Myocyte (in vitro differentiated cells): ENCODE measurements around the gene SNTG2. TPM values are rescaled to one million over a fixed set of nuclear protein-coding genes. Genes with fewer than 3 reads are reported as not detected.

Experiments used
- DNase-seq: peaks from one replicate; pipeline ENCODE4 v3.0.0-alpha.2; 2012; ENCODE audit warnings: low read depth
- total RNA-seq: library from RNA; depleted of rRNA; stranded (reverse); fragments of >200 nt; gene quantifications from 2 replicates; pipeline ENCODE4 v1.2.3, GENCODE V29; 2014

The SNTG2 gene
- total RNA-seq, 1 donor from 2014 or later, result not detected

GRCh38 chr2:1268034-1268433 lies 317.4 kb downstream of the SNTG2 start:
- no peak for DNase-seq

GRCh38 chr2:1269812-1270211 lies 319.2 kb downstream of the SNTG2 start:
- no peak for DNase-seq

GRCh38 chr2:1272835-1273234 lies 322.2 kb downstream of the SNTG2 start:
- DNase-seq, result no peak

- DNase-seq, result no peak
These were observed 327.0 kb downstream of the SNTG2 start for GRCh38 chr2:1277634-1278033.

- DNase-seq, result no peak
These were observed 327.5 kb downstream of the SNTG2 start for GRCh38 chr2:1278125-1278524.

GRCh38 chr2:1278861-1279260 lies 328.2 kb downstream of the SNTG2 start:
- no peak for DNase-seq

GRCh38 chr2:1282552-1282951 lies 331.9 kb downstream of the SNTG2 start:
- DNase-seq, result no peak

GRCh38 chr2:1283020-1283801 lies 332.6 kb downstream of the SNTG2 start:
- no peak for DNase-seq

GRCh38 chr2:1283871-1284270 lies 333.2 kb downstream of the SNTG2 start:
- no peak for DNase-seq

GRCh38 chr2:1286929-1287328 lies 336.3 kb downstream of the SNTG2 start:
- DNase-seq, result no peak

- DNase-seq, result no peak
These were observed 336.8 kb downstream of the SNTG2 start for GRCh38 chr2:1287427-1287826.

- DNase-seq, result no peak
These were observed 344.3 kb downstream of the SNTG2 start for GRCh38 chr2:1294900-1295299.

- no peak for DNase-seq
These were observed 345.1 kb downstream of the SNTG2 start for GRCh38 chr2:1295740-1296139.

GRCh38 chr2:1297372-1298159 lies 346.9 kb downstream of the SNTG2 start:
- DNase-seq, result no peak

GRCh38 chr2:1299043-1299442 lies 348.4 kb downstream of the SNTG2 start:
- no peak for DNase-seq

GRCh38 chr2:1300284-1300683 lies 349.6 kb downstream of the SNTG2 start:
- no peak for DNase-seq

- no peak for DNase-seq
These were observed 350.4 kb downstream of the SNTG2 start for GRCh38 chr2:1301056-1301455.

- DNase-seq, result no peak
These were observed 354.8 kb downstream of the SNTG2 start for GRCh38 chr2:1305342-1306013.

GRCh38 chr2:1306014-1306686 lies 355.5 kb downstream of the SNTG2 start:
- DNase-seq, result no peak

GRCh38 chr2:1306687-1307516 lies 356.3 kb downstream of the SNTG2 start:
- no peak for DNase-seq

- no peak for DNase-seq
These were observed 357.0 kb downstream of the SNTG2 start for GRCh38 chr2:1307670-1308069.
